ENCODE results near the gene FAM181B.

Gene FAM181B

GRCh38 chr11:82750643-82751139, 17.0 kb upstream of the FAM181B start:
- Histone ChIP-seq H3K27me3 (replicated peaks; ENCODE audit: control insufficient read depth, insufficient read depth, low read length) (no peaks in the 10 kb centered on the region), H3K4me3 (replicated peaks; ENCODE audit: low read depth, low read length) (no peak overlapping the region), H3K36me3 (ENCODE audit: control insufficient read depth, insufficient read depth, low read length) (no peaks in the 10 kb centered on the region)
- no peak for DNase-seq (ENCODE audit: extremely low read depth, insufficient read length)
- TF ChIP-seq CTCF (IDR thresholded peaks at IDR 0.05; ENCODE audit: insufficient read depth, low read length, poor library complexity, severe bottlenecking): no peak

- Histone ChIP-seq H3K36me3 (ENCODE audit: control insufficient read depth, insufficient read depth, low read length) (no peaks in the 10 kb centered on the region), H3K4me3 (replicated peaks; ENCODE audit: low read depth, low read length) (no peak overlapping the region), H3K27me3 (replicated peaks; ENCODE audit: control insufficient read depth, insufficient read depth, low read length) (no peaks in the 10 kb centered on the region)
- no peak for TF ChIP-seq CTCF (IDR thresholded peaks at IDR 0.05; ENCODE audit: insufficient read depth, low read length, poor library complexity, severe bottlenecking)
- DNase-seq (ENCODE audit: extremely low read depth, insufficient read length): no peak
Measured at GRCh38 chr11:82747471-82747870, 13.8 kb upstream of the FAM181B start.

GRCh38 chr11:82738091-82738490, 4.4 kb upstream of the FAM181B start:
- TF ChIP-seq CTCF (IDR thresholded peaks at IDR 0.05; ENCODE audit: insufficient read depth, low read length, poor library complexity, severe bottlenecking): no peak
- peaks cover 4% of the 10 kb centered on the region for H3K27me3 ChIP-seq (replicated peaks; ENCODE audit: control insufficient read depth, insufficient read depth, low read length)
- DNase-seq (ENCODE audit: extremely low read depth, insufficient read length): no peak

GRCh38 chr11:82734120-82734479, 436 bp upstream of the FAM181B start:
- Histone ChIP-seq H3K36me3 (ENCODE audit: control insufficient read depth, insufficient read depth, low read length) (no peaks in the 10 kb centered on the region), H3K4me3 (replicated peaks; ENCODE audit: low read depth, low read length) (no peak overlapping the region), H3K27me3 (replicated peaks; ENCODE audit: control insufficient read depth, insufficient read depth, low read length) (peaks cover 4% of the 10 kb centered on the region)
- DNase-seq (ENCODE audit: extremely low read depth, insufficient read length): no peak
- no peak for TF ChIP-seq CTCF (IDR thresholded peaks at IDR 0.05; ENCODE audit: insufficient read depth, low read length, poor library complexity, severe bottlenecking)

More at GRCh38 chr11:82738091-82738490, 4.4 kb upstream of the FAM181B start:
- Histone ChIP-seq H3K4me3 (replicated peaks; ENCODE audit: low read depth, low read length) (no peak overlapping the region), H3K36me3 (ENCODE audit: control insufficient read depth, insufficient read depth, low read length) (no peaks in the 10 kb centered on the region)

- Histone ChIP-seq H3K4me3 (replicated peaks; ENCODE audit: low read depth, low read length) (peak overlapping the region; percentile 26; the same call in 1 of the 2 replicates), H3K27me3 (replicated peaks; ENCODE audit: control insufficient read depth, insufficient read depth, low read length) (peaks cover 5% of the 10 kb centered on the region), H3K36me3 (ENCODE audit: control insufficient read depth, insufficient read depth, low read length) (no peaks in the 10 kb centered on the region)
- no peak for TF ChIP-seq CTCF (IDR thresholded peaks at IDR 0.05; ENCODE audit: insufficient read depth, low read length, poor library complexity, severe bottlenecking)
- peak; percentile 23 for DNase-seq (ENCODE audit: extremely low read depth, insufficient read length)
Measured at GRCh38 chr11:82732734-82733443, 775 bp downstream of the FAM181B start.

Measured in GM06990 (cell line).